HG03025 (cell line): ENCODE measurements around the gene CBR3.

Experiments used
- ATAC-seq: cut with Tn5 transposase; IDR thresholded peaks from one replicate; pipeline ENCODE4 v1.9.1; 2021; ENCODE audit warnings: mild to moderate bottlenecking, moderate library complexity; ENCODE audit not compliant: unreplicated experiment, low FRiP score

CBR3 gene

DNA sequence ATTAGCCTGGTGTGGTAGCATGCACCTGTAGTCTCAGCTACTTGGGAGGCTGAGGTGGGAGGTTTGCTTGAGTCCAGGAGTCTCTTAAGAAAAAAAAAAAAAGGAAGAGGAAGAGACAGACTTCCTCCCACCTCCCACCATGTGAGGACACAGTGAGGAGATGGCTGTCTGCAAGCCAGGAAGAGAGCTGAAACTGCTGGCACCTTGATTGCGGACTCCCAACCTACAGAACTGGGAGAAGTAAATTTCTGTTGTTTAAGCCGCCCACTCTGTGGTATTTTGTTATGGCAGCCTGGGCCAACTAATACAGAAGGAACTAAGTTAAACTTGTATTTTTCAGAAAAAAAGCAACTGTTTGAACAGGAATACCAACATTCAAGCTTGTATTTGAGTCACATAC lies 43.5 kb downstream of the CBR3 start:
- no peak for ATAC-seq

- no peak for ATAC-seq
Observed at GRCh38 chr21:36179145-36179544, 44.3 kb downstream of the CBR3 start.

DNA sequence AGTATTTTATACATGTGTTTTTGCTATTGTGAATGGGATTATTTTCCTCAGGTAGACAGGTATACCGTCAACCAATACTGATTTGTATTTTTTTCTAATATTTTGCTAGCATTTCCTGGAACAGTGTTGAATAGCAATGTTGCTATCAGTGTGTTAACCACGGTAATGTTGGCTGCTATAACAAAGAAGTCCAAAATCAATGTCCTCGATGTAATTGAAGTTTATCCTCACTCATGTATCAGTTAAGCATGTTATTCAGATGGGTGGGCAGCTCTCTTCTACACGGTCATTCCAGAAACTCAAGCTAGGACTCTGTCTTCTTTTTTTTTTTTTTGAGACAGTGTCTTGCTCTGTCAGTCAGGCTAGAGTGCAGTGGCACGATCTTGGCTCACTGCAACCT lies 46.1 kb downstream of the CBR3 start:
- no peak for ATAC-seq

DNA sequence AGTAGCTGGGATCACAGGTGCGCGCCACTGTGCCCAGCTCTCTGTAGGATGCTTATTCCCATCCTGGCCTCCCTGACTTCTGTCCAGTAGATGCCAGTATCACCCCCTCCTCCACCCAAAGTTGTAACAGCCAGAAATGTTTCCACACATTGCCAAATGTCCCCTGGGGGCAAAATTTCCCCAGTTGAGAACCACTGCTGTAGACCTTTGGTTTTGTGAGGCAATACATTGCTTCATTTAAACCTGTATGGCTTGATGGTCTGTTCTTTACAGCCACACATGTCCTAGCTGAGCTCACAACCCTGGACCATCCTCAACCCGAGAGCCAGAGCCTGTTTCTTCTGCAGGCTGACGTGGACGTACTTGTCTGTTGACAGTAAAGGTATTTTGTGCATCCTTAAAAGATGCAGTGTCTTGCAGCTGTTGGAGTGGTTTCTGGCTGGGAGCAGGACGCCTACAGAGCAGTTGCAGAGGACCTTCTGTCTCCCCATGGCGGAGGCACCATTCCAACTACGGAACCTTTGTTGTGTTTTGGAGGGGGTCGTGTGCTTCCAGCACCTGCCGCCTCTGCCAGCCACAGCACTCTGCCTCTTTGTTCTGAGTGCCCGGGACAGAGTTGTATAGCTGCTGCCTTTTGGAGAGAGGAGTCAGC lies 48.4 kb downstream of the CBR3 start:
- no peak for ATAC-seq

DNA sequence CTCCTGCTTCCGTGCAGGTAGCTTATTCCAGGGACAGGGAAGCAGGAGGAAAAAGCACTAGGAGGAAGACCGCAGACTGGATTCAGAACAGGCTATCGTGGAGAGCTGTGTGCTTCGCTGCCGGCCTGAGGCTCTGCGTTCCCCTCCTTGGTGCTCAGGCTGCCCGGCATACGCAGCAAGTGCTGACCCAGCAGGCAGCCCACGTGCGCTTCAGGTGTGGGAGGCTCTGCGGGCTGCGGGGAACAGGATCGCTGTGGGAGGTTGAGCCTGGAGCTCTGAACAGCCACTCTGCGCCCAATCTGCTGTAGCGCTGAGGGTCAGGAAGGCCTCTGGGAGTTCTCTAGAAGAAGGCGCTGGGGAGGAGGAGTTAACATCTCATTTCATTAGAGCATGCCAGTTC lies 49.7 kb downstream of the CBR3 start:
- ATAC-seq: no peak

DNA sequence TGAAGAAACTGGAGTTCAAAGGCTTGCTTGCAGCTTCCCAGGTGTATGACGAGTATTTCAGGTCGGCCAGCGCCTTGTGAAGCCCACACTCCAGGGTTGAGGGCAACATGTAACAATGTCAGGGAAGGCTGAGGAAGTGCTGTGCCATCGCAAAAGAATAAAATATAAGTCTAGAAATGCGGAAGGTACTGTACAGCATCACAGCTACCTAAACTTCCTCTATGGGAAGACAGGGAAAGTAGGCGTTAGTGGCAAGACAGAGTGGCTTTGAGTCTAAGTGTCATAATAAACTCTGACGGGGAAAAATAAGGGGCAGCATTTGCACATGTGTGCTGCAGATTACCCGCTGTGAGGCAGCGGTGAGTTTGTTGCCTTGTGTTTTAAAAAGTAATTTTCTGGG lies 50.6 kb downstream of the CBR3 start:
- no peak for ATAC-seq

DNA sequence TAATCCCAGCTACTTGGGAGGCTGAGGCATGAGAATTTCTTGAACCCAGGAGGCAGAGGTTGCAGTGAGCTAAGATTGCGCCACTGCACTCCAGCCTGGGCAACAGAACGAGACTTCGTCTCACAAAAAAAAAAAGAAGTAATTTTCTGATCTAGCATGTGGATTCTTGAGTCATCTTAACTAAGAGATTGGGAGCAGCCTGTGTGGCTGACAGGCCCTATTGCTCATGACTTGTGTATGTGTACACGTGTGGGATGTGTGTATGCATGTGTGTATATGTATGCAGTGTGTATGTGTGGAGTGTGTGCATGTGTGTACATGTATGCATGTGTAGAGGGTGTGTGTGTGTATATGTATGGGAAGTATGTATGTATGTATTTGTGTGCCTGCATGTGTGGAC lies 51.2 kb downstream of the CBR3 start:
- no peak for ATAC-seq

- ATAC-seq: no peak
Observed at GRCh38 chr21:36186506-36187399, 51.9 kb downstream of the CBR3 start.

GRCh38 chr21:36188081-36188681 lies 53.3 kb downstream of the CBR3 start:
- no peak for ATAC-seq

DNA sequence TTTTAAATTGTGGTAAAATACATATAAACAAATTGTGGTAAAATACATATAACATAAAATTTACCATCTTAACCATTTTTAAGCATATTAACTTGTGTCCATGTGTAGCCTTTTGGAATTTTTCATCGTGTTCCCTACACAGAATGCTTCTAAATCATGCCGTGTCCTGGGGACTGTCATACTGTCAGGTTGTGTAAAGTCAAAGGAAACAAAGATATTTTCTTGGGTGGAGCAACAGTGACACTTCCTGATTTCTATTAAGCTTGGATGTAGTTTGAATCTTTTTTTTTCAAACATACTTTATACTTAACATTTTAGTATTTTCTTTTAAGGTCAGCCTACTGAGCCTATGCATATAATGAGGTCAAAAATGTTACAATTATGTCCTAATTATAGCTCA lies 54.1 kb downstream of the CBR3 start:
- ATAC-seq: no peak

DNA sequence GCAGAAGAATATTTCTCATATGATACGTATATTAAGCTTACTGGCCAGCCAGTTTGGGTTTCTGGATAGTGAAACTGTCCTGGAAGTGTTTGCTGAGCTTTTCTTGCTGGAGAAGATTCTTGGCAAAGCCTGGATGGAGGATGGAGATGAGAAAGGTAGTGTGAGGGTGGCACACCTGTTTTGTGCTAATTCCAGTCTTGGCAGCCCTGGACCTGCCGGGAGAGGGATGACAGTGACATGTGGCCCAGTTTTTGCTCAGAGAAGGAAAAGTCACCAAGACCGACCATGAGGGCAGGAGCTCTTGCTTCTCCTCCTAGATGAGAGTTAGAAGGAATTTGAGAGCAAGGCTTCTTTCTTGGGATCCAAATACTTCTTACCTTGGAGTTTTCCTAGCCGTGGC lies 55.9 kb downstream of the CBR3 start:
- ATAC-seq: no peak

GRCh38 chr21:36193200-36193599 lies 58.3 kb downstream of the CBR3 start:
- no peak for ATAC-seq

GRCh38 chr21:36194024-36194423 lies 59.1 kb downstream of the CBR3 start:
- ATAC-seq: no peak

GRCh38 chr21:36195613-36196012 lies 60.7 kb downstream of the CBR3 start:
- no peak for ATAC-seq
